ENCODE measurements around the gene METTL23. TPM values are rescaled to one million over a fixed set of nuclear protein-coding genes. Genes with fewer than 3 reads are reported as not detected.

Gene METTL23
- total RNA-seq, 1 experiment from 2014 or later: 40.5 TPM

DNA sequence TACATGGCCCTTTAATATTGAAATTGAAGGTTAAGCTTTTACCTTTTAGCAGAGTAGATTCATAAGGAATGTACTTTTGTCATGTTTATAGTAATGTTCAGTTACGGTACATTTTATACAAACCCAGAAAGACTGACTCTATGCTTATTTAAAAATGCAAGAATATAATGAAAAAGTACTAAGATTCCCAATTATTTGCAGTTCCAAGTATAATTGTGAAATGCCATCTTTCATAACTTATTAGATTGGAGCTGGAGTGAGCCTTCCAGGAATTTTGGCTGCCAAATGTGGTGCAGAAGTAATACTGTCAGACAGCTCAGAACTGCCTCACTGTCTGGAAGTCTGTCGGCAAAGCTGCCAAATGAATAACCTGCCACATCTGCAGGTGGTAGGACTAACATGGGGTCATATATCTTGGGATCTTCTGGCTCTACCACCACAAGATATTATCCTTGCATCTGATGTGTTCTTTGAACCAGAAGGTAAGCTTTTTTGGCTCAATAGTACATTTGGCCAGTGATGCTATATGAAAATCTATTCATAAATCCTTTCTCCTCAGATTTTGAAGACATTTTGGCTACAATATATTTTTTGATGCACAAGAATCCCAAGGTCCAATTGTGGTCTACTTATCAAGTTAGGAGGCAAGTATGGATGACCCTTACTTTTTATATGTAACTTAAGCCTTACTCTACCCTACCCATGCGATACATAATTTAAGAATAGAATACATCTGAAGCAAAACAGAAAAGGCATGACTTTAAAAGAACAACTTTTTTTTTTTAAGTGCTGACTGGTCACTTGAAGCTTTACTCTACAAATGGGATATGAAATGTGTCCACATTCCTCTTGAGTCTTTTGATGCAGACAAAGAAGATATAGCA is 6.3 kb downstream of the METTL23 start:
- Histone ChIP-seq H3K9me2 (ENCODE audit: insufficient read depth) (no peaks in the 10 kb centered on the region), H3K9me3 (ENCODE audit: insufficient read depth, low read depth) (no peaks in the 10 kb centered on the region), H3K4me3 (no peak overlapping the region; the same call in 1 of the 2 replicates), H3K36me3 (ENCODE audit: low read depth) (peaks cover 36% of the 10 kb centered on the region), H2AFZ (no peak overlapping the region), H3F3A (ENCODE audit: insufficient read depth, low read depth) (peaks cover 59% of the 10 kb centered on the region), H3K4me1 (replicated peaks; ENCODE audit: insufficient read depth) (peaks cover 19% of the 10 kb centered on the region), H3K27me3 (ENCODE audit: insufficient read depth, low read depth) (no peaks in the 10 kb centered on the region), H3K27ac (0 out of 2 replicates have a peak overlapping the region, but pooled peaks have one; percentile 43), H4K20me1 (ENCODE audit: insufficient read depth) (peaks cover 39% of the 10 kb centered on the region), H3K79me2 (ENCODE audit: low read depth) (peaks cover 84% of the 10 kb centered on the region), H3K4me2 (peak overlapping the region; percentile 95)
- BruUV-seq (replicated peaks): no TSS peak
- intact Hi-C loops (cut with micrococcal nuclease; ENCODE audit: unreplicated experiment): loop anchor here (10.0 kb wide), 1 partner anchor 1582 kb away; no protein-coding TSS in a partner anchor
- ChIA-PET CTCF (no interaction called here), POLR2A (ENCODE audit: unreplicated experiment) (interaction anchor here (0.6 to 0.7 kb wide), 2 partner anchors 147 to 677 kb away, joined by 6 to 8 read pairs; no protein-coding TSS in a partner anchor)
- DNase-seq: no peak
- TF ChIP-seq EZH2 (IDR thresholded peaks at IDR 0.05; ENCODE audit: low read depth) (no peak), CTCF (conservative IDR thresholded peaks at IDR 0.05) (no peak)

DNA sequence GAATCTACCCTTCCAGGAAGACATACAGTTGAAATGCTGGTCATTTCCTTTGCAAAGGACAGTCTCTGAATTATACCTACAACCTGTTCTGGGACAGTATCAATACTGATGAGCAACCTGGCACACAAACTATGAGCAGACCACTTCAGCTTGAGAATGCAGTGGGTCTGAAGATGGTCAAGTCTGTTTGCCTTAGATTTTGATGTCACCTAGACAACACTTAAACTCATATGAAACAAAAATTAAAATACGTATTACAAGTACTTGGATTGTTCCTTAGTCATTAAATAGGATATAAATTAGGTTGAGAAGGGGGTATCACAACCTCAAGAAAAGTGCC is 6.9 kb downstream of the METTL23 start:
- peaks cover 62% of the 10 kb centered on the region for H3F3A ChIP-seq (ENCODE audit: insufficient read depth, low read depth)
- ChIA-PET POLR2A (ENCODE audit: unreplicated experiment) (interaction anchor here (0.6 kb wide), 1 partner anchor 858 kb away, joined by 5 read pairs; no protein-coding TSS in a partner anchor), CTCF (no interaction called here)
- no peak for DNase-seq
- no peak overlapping the region for H2AFZ ChIP-seq
- no peaks in the 10 kb centered on the region for H3K27me3 ChIP-seq (ENCODE audit: insufficient read depth, low read depth)
- H3K36me3 ChIP-seq (ENCODE audit: low read depth): peaks cover 36% of the 10 kb centered on the region
- H3K4me3 ChIP-seq: peak overlapping the region; percentile 92; the same call in 1 of the 2 replicates
- no peaks in the 10 kb centered on the region for H3K9me3 ChIP-seq (ENCODE audit: insufficient read depth, low read depth)
- H3K4me2 ChIP-seq: peak overlapping the region; percentile 95
- intact Hi-C loops (cut with micrococcal nuclease; ENCODE audit: unreplicated experiment): loop anchor here (10.0 kb wide), 1 partner anchor 1581 kb away; no protein-coding TSS in a partner anchor
- TF ChIP-seq CTCF (conservative IDR thresholded peaks at IDR 0.05) (no peak), EZH2 (IDR thresholded peaks at IDR 0.05; ENCODE audit: low read depth) (no peak)
- peaks cover 38% of the 10 kb centered on the region for H4K20me1 ChIP-seq (ENCODE audit: insufficient read depth)
- no TSS peak for BruUV-seq (replicated peaks)
- no peaks in the 10 kb centered on the region for H3K9me2 ChIP-seq (ENCODE audit: insufficient read depth)
- peaks cover 84% of the 10 kb centered on the region for H3K79me2 ChIP-seq (ENCODE audit: low read depth)
- H3K4me1 ChIP-seq (replicated peaks; ENCODE audit: insufficient read depth): peaks cover 20% of the 10 kb centered on the region
- H3K27ac ChIP-seq: peak overlapping the region; percentile 43

DNA sequence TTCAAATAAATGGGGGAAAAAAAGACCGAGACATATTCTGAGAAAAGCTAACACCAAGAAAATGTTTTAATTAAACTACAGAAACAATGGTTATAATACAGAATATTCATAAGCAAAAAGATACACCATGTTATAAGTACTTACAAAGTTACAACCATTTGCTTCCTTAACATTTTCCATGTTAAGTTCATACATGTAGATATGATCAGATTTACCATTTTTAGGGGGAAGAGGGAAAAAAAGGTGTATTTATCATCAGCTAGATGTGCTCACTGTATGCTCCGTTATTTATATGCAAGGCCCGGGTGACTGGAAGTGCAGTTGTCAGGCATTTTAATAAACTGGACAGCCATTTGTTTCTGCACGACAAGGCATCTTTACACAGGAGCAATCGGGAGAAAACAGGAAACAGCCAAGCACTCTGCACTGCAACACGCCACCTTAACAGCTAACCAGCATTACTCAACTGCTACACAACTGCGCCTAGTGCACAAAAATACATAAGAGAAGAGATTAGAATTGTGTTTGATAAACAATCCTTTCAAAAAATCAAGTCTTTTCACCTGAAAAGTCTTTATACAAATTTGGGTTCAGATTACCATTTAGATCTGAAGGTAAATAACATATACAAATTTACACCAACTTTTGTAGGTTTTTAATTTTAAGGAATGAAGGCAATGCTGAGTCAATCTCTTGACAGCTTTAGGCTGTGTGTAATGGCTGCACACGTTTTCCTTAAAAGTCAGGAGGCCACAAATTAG is 7.6 kb downstream of the METTL23 start:
- ChIA-PET POLR2A (ENCODE audit: unreplicated experiment) (interaction anchor here (0.6 kb wide), 1 partner anchor 858 kb away, joined by 5 read pairs; no protein-coding TSS in a partner anchor), CTCF (no interaction called here)
- H3K9me3 ChIP-seq (ENCODE audit: insufficient read depth, low read depth): no peaks in the 10 kb centered on the region
- BruUV-seq (replicated peaks): no TSS peak
- no peak overlapping the region for H2AFZ ChIP-seq
- H4K20me1 ChIP-seq (ENCODE audit: insufficient read depth): peaks cover 38% of the 10 kb centered on the region
- H3K27me3 ChIP-seq (ENCODE audit: insufficient read depth, low read depth): no peaks in the 10 kb centered on the region
- TF ChIP-seq EZH2 (IDR thresholded peaks at IDR 0.05; ENCODE audit: low read depth) (no peak), CTCF (conservative IDR thresholded peaks at IDR 0.05) (no peak)
- peak overlapping the region; percentile 92 for H3K4me3 ChIP-seq
- H3F3A ChIP-seq (ENCODE audit: insufficient read depth, low read depth): peaks cover 60% of the 10 kb centered on the region
- peaks cover 36% of the 10 kb centered on the region for H3K36me3 ChIP-seq (ENCODE audit: low read depth)
- peak overlapping the region; percentile 90 for H3K27ac ChIP-seq
- peaks cover 27% of the 10 kb centered on the region for H3K4me1 ChIP-seq (replicated peaks; ENCODE audit: insufficient read depth)
- DNase-seq: no peak
- peaks cover 84% of the 10 kb centered on the region for H3K79me2 ChIP-seq (ENCODE audit: low read depth)
- H3K9me2 ChIP-seq (ENCODE audit: insufficient read depth): no peaks in the 10 kb centered on the region
- H3K4me2 ChIP-seq: peak overlapping the region; percentile 95
- intact Hi-C loops (cut with micrococcal nuclease; ENCODE audit: unreplicated experiment): loop anchor here (10.0 kb wide), 1 partner anchor 1581 kb away; no protein-coding TSS in a partner anchor

Data from PC-9 (cell line).